Left lobe of liver (tissue), 2 donors: ENCODE measurements around the gene ABCG1. TPM values are rescaled to one million over a fixed set of nuclear protein-coding genes. Genes with fewer than 3 reads are reported as not detected.

ENCODE experiments used
- ATAC-seq: fragments of 200-7000 bp; cut with Tn5 transposase; one replicate; pipeline ENCODE4 v1.9.1; 2020; ENCODE audit warnings: mild to moderate bottlenecking, moderate library complexity
- DNase-seq: peaks from one replicate; pipeline ENCODE4 v3.0.0-alpha.2; 2020; ENCODE audit warnings: low spot score
- total RNA-seq: library from RNA; stranded (reverse); gene quantifications from one replicate; pipeline ENCODE4 v1.2.1, GENCODE V29; 2021
- donor health status: DM: no; HTN: no; CAD: no; lungs with moderate emphysema.
- donor health status: DM: no; HTN: yes; CAD: no.

ABCG1 gene
- total RNA-seq, 1 donor from 2014 or later, result 4.7 TPM

- DNase-seq, result peak; percentile 10
- ATAC-seq, result no peak
These were observed 123.0 kb downstream of the ABCG1 start for GRCh38 chr21:42341776-42342542.

DNA sequence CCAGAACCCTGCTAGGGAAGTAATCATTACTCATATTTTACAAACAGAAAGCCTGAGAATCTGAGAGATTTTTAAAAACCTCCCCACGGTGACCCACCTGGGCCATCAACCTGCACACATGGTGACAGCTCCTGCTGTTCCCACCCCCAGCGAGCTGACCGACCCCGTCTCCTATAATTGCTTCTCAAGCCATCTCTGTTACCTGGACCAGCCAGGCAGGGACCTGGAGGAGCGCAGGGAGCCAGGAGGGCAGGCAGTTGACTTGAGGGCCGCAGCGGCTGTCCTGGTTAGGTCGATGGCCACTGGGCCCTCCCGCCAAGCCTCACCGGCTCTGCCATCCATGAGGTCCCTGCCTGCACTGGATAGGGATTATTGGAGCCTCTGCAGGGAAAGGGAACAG, 124.2 kb downstream of the ABCG1 start:
- DNase-seq, result no peak
- ATAC-seq, result no peak

DNA sequence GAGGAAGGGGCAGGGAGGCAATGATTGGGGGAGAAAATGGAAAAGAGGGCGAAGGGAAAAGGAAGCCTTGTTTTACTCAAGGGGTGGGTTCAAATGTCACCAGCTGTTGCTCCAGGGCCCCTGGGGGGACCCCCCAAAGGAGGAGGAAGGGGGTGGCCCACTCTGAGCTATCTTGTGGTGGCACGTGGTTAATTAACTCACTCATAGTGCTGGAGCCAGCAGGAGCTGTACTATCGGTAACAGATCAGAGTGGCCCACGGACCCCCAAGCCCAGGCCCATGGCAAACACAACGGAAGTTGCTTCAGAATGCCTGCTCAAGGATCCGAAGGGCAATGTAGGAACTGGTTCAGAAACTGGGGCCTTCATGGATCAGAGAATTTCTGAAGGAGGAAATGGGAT, 124.6 kb downstream of the ABCG1 start:
- ATAC-seq (no peak), DNase-seq (no peak)

GRCh38 chr21:42343963-42344510, 125.1 kb downstream of the ABCG1 start:
- no peak for ATAC-seq
- no peak for DNase-seq

GRCh38 chr21:42344631-42345030, 125.7 kb downstream of the ABCG1 start:
- DNase-seq (no peak), ATAC-seq (no peak)

DNA sequence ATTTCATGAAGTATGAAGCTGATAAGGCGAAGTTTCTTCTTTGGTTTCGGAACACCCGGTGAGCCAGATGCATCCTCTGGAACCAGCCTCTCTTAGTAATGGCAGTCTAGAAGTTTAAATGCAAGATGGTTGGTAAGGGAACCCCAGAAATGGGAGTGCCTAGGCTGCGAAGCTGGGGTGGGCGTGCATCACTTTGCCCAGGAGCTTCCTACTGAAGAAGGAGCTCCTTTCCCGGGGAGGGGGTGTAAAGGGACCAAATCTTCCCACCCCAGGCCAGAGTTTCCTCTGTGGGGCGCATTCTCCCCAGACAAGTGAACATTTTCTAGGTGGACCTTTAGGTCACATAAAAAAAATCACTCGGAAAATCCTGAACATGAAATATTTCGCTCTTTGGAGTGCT, 127.5 kb downstream of the ABCG1 start:
- no peak for ATAC-seq
- peak; percentile 12 for DNase-seq

Other genes starting within 250 kb of the ABCG1 start
- 4.2 TPM for gene ZBTB21, start 208.8 kb upstream of the ABCG1 start, total RNA-seq
- gene UMODL1, start 147.8 kb upstream of the ABCG1 start, total RNA-seq, result 0.18 TPM
- gene TFF3, start 96.3 kb downstream of the ABCG1 start, total RNA-seq, result 4.1 TPM
- 0.25 TPM for gene TFF2, start 131.9 kb downstream of the ABCG1 start, total RNA-seq
- 0.83 TPM for gene TFF1, start 147.4 kb downstream of the ABCG1 start, total RNA-seq
- 1.0 TPM for gene TMPRSS3, start 176.9 kb downstream of the ABCG1 start, total RNA-seq
- gene UBASH3A, start 184.8 kb downstream of the ABCG1 start, total RNA-seq, result 0.20 TPM